ENCODE measurements around the gene ADNP.

Gene ADNP

DNA sequence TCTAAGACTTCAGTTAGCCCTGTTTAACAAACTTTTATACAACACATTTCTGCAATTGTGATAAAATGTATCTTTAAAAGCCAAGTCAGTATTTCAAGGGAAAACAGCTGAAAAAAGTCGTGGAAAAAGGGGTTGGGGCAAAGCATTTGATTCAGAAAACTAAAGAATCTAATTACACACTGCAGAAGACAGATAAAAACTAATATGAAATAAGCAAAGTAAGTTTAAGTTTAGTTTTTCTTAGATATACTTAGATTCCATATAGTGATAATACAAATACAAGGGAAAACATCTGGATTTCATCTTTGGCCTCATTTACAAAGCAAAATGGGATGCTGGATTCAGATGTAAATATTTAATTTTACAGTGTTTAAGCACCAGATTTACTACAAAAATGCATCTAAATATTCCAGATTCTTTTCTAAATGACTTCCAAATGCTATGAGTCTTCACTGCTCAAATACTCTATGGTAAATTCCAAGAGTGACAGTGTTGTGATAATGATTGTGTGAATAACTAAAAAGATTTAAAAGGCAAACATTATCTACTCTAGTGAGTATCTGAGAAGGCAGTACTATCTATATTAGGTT, 1.5 kb upstream of the ADNP start:
- H3K4me1 ChIP-seq (ENCODE audit: control insufficient read depth, insufficient read depth, low read length), result peaks cover 4% of the 10 kb centered on the region; the same call in 1 of the 2 replicates
- no peak for DNase-seq (ENCODE audit: low read depth, low spot score)
- H3K27me3 ChIP-seq (ENCODE audit: control insufficient read depth, insufficient read depth, low read length), result no peaks in the 10 kb centered on the region
- no CpG with 5 or more reads among the region's 1 CpG for WGBS (ENCODE audit: insufficient coverage, insufficient read length)
- no peaks in the 10 kb centered on the region for H3K9me3 ChIP-seq (ENCODE audit: control insufficient read depth, insufficient read depth, low read length)
- H3K36me3 ChIP-seq (ENCODE audit: control insufficient read depth, insufficient read depth, low read length), result peaks cover 6% of the 10 kb centered on the region; the same call in 1 of the 2 replicates
- H3K4me3 ChIP-seq (ENCODE audit: low read length), result no peak overlapping the region
- H3K27ac ChIP-seq (ENCODE audit: low read length), result no peak overlapping the region

DNA sequence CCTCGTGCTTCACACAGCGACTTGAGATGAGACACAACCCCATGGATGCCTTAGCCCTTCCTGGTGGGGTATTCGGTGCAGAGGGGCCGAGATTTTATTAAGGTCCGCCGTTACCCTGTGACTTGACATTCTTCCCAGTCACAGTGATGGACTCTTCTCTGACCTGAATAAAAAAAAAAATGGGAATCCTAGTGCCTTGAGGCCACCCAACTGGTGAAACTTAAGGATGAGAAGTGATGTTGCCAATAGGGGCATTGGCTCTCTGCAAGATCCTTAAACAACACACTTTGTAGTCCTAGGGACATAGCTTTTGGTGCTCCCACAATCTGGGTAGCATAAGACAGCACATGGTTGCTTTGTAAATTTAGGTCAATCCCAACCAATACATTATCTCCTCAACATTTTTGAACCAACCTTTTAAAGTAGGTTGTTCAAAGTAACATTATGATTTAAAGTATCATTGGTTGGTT, 814 bp upstream of the ADNP start:
- Histone ChIP-seq H3K4me3 (ENCODE audit: low read length) (peak overlapping the region; percentile 99; the same call in 1 of the 2 replicates), H3K4me1 (ENCODE audit: control insufficient read depth, insufficient read depth, low read length) (peaks cover 4% of the 10 kb centered on the region; the same call in 1 of the 2 replicates), H3K36me3 (ENCODE audit: control insufficient read depth, insufficient read depth, low read length) (peaks cover 6% of the 10 kb centered on the region; the same call in 1 of the 2 replicates), H3K9me3 (ENCODE audit: control insufficient read depth, insufficient read depth, low read length) (no peaks in the 10 kb centered on the region), H3K27me3 (ENCODE audit: control insufficient read depth, insufficient read depth, low read length) (no peaks in the 10 kb centered on the region), H3K27ac (ENCODE audit: low read length) (no peak overlapping the region)
- DNase-seq (ENCODE audit: low read depth, low spot score), result no peak
- no CpG with 5 or more reads among the region's 6 CpGs for WGBS (ENCODE audit: insufficient coverage, insufficient read length)

DNA sequence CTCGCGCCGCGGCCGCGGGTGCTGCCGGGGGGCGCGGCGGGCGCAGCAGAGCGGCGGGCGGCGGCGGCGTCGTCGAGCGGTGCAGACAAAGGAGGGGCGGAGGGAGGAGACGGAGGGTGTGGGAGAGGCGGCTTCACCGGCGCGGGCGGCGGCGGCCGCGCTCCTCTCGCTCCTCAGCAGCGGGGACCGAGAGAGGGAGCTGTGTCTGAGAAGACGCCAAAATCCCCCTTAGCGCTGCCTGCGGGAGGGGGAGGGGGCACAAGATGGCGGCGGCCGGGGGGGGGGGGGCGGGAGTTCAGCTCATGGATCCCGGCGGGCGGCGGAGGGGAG, 296 bp downstream of the ADNP start:
- H3K36me3 ChIP-seq (ENCODE audit: control insufficient read depth, insufficient read depth, low read length), result peaks cover 6% of the 10 kb centered on the region; the same call in 1 of the 2 replicates
- H3K27me3 ChIP-seq (ENCODE audit: control insufficient read depth, insufficient read depth, low read length), result no peaks in the 10 kb centered on the region
- peaks cover 4% of the 10 kb centered on the region; the same call in 1 of the 2 replicates for H3K4me1 ChIP-seq (ENCODE audit: control insufficient read depth, insufficient read depth, low read length)
- H3K9me3 ChIP-seq (ENCODE audit: control insufficient read depth, insufficient read depth, low read length), result no peaks in the 10 kb centered on the region
- no peak overlapping the region for H3K27ac ChIP-seq (ENCODE audit: low read length)
- WGBS (ENCODE audit: insufficient coverage, insufficient read length), result no CpG with 5 or more reads among the region's 45 CpGs
- peak overlapping the region; percentile 99 for H3K4me3 ChIP-seq (ENCODE audit: low read length)
- no peak for DNase-seq (ENCODE audit: low read depth, low spot score)

DNA sequence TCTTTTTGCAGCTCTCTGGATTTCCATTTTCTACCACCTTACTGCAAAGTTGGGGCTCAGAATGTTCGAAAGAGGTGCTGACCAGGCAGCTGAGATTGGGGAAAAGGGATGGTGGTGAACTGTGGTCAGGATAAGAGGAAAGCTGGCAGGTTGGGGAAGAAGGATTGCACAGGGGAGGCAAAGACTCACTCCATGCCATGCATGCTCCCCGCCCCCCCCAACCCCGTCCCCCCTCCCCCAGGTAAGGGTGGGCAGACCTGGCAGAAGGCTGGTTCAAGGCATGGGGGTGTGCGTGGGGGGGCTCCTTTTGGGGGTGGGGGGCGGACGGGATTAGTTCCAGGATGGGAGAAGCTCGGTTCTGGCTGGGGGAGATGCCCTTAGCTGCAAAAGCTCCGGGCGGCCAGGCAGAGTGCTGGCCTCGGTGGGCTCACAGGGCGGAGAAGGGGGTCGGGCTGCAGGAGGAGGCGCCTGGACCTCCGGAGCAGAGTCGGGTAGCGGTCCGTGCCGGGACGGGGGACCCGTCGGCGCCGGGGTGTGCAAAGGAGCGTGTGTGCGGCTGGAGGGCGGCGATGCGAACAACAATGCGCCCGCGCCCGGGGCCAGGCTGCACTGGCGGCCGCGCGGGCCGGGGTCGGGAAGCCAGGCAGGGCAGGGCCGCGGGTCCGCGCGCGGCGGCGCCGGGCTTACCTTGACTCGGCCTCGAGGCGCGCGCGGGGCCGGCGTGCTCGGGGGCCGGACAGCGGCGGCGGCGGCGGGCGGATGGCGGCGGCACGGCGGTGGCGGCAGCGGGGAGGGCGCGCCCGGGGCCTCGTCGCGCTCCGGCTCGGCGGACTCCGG, 880 bp downstream of the ADNP start:
- DNase-seq (ENCODE audit: low read depth, low spot score), result no peak
- peaks cover 6% of the 10 kb centered on the region; the same call in 1 of the 2 replicates for H3K36me3 ChIP-seq (ENCODE audit: control insufficient read depth, insufficient read depth, low read length)
- no peaks in the 10 kb centered on the region for H3K27me3 ChIP-seq (ENCODE audit: control insufficient read depth, insufficient read depth, low read length)

DNA sequence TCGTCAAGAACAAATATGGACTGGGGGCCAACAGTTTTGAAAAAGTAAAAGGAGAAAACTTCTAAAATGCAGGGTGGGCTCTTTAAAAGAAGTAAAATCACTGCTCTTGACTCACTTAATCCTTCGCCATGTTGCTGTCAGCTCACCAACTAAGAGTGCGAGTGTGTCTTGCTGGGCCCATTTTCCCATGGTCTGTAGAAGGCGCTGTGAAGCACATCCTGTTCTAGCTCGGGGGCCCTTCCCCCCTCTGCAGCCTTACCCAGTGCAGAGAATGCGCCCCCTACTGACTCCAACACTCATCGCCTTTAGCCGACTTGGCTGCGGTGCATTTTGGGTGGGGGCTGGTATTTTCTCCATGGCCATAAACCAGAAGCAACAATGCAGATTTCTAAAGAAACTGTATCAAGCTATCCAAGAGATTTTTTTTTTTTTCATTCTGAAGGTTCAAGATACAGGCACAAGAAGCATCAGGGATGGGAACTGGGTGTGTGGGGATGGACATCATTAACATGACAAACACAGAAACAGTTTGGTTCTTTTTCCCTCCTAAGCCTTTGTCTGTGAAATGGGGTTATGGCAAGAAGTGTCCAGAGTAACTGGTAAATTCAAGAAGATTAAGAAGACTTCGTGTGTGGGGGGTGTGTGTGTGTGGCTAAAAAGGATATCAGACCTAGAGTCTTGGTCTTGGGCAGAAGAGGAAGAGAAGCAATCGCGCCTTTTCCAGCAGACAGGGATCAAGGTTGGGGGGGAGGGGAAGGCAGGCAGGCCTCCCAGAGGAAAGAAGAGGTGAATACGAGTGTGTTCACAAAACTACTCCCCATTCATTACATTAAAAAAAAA, 1.7 kb downstream of the ADNP start:
- no peaks in the 10 kb centered on the region for H3K9me3 ChIP-seq (ENCODE audit: control insufficient read depth, insufficient read depth, low read length)
- DNase-seq (ENCODE audit: low read depth, low spot score), result peak; percentile 95
- no peaks in the 10 kb centered on the region for H3K27me3 ChIP-seq (ENCODE audit: control insufficient read depth, insufficient read depth, low read length)
- H3K27ac ChIP-seq (ENCODE audit: low read length), result no peak overlapping the region
- H3K4me1 ChIP-seq (ENCODE audit: control insufficient read depth, insufficient read depth, low read length), result peaks cover 4% of the 10 kb centered on the region; the same call in 1 of the 2 replicates
- no CpG with 5 or more reads among the region's 13 CpGs for WGBS (ENCODE audit: insufficient coverage, insufficient read length)
- peaks cover 6% of the 10 kb centered on the region; the same call in 1 of the 2 replicates for H3K36me3 ChIP-seq (ENCODE audit: control insufficient read depth, insufficient read depth, low read length)
- H3K4me3 ChIP-seq (ENCODE audit: low read length), result peak overlapping the region; percentile 99; the same call in 1 of the 2 replicates

More for the DNA sequence above, 880 bp downstream of the ADNP start:
- Histone ChIP-seq H3K27ac (ENCODE audit: low read length) (no peak overlapping the region), H3K4me3 (ENCODE audit: low read length) (peak overlapping the region; percentile 99), H3K4me1 (ENCODE audit: control insufficient read depth, insufficient read depth, low read length) (peaks cover 4% of the 10 kb centered on the region; the same call in 1 of the 2 replicates), H3K9me3 (ENCODE audit: control insufficient read depth, insufficient read depth, low read length) (no peaks in the 10 kb centered on the region)
- WGBS (ENCODE audit: insufficient coverage, insufficient read length), result no CpG with 5 or more reads among the region's 79 CpGs

DNA sequence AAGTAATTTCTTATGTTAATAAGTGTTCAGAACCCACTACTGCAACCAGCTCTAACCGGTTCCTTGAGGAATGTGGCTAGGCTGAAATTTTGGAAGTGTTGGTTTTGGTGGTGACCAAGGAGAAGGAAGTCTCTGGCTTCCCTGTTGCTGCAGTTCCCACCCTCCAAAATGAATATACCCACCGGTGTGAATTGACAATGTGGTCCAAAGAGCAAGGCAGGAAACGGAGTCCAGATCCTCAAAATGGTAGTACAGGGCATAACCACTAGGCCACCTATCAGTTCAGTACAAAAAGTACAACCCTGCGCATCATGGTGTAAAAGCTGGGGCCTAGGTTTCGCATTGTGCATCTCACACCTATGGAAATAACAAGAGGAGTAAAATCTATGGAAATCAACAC, 2.8 kb downstream of the ADNP start:
- H3K4me1 ChIP-seq (ENCODE audit: control insufficient read depth, insufficient read depth, low read length), result peaks cover 4% of the 10 kb centered on the region; the same call in 1 of the 2 replicates
- no peak for DNase-seq (ENCODE audit: low read depth, low spot score)
- no peaks in the 10 kb centered on the region for H3K9me3 ChIP-seq (ENCODE audit: control insufficient read depth, insufficient read depth, low read length)
- H3K27me3 ChIP-seq (ENCODE audit: control insufficient read depth, insufficient read depth, low read length), result no peaks in the 10 kb centered on the region
- no CpG with 5 or more reads among the region's 5 CpGs for WGBS (ENCODE audit: insufficient coverage, insufficient read length)
- H3K27ac ChIP-seq (ENCODE audit: low read length), result no peak overlapping the region
- peaks cover 6% of the 10 kb centered on the region; the same call in 1 of the 2 replicates for H3K36me3 ChIP-seq (ENCODE audit: control insufficient read depth, insufficient read depth, low read length)
- no peak overlapping the region; the same call in 1 of the 2 replicates for H3K4me3 ChIP-seq (ENCODE audit: low read length)

DNA sequence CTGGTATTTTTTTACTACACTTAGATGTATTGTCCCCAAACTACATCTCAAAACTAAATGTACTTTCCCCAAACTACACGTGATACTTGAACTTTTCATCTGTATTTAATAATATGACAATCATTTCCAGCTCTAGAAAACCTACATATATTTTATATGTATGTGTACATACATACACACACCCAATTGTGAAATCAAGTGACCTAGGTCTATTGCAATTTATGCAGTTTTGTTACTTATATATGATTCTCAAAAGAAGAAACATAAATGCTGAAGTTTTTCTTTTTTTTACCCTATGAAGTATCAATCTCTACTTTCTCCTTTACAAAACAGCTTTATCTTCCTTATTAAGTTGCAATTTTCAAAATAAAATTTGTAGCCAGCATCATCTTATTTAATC, 4.7 kb downstream of the ADNP start:
- WGBS (ENCODE audit: insufficient coverage, insufficient read length), result no CpG with 5 or more reads among the region's 1 CpG
- H3K27ac ChIP-seq (ENCODE audit: low read length), result no peak overlapping the region
- no peak overlapping the region for H3K4me3 ChIP-seq (ENCODE audit: low read length)
- H3K9me3 ChIP-seq (ENCODE audit: control insufficient read depth, insufficient read depth, low read length), result no peaks in the 10 kb centered on the region
- H3K4me1 ChIP-seq (ENCODE audit: control insufficient read depth, insufficient read depth, low read length), result peaks cover 4% of the 10 kb centered on the region; the same call in 1 of the 2 replicates
- peaks cover 6% of the 10 kb centered on the region; the same call in 1 of the 2 replicates for H3K36me3 ChIP-seq (ENCODE audit: control insufficient read depth, insufficient read depth, low read length)
- no peak for DNase-seq (ENCODE audit: low read depth, low spot score)
- 0 out of 2 replicates have a peak, but pooled peaks cover 2% of the 10 kb centered on the region for H3K27me3 ChIP-seq (ENCODE audit: control insufficient read depth, insufficient read depth, low read length)

DNA sequence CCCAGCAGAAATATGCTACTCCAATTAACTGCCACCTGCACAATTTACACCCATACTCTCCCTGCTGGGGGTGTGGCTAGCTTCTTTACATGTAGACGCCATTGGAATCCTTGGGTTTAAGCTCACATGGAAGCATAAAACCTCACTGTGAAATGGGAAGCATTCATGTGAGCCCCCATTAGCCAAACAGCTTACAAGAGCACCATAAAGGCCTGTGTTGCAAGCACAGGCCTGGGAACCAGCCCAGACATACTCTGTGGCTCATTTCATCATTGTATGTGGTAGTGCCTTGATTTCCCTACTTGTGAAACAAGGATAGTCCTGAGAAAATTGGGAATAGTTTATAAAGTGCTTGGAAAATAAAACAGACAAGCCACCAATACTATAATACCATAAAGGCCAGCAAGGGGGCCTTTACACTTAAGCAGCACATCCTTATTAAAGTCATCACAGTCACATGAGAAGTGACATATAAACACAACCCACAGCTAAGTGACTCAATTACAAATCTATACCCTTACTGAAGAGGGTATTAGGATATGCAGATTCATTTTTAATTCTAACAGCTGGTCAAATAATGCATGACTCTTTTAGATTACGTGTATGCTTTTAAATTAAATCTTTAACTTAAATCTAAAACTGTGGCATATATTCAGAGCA, 6.8 kb downstream of the ADNP start:
- Histone ChIP-seq H3K27me3 (ENCODE audit: control insufficient read depth, insufficient read depth, low read length) (0 out of 2 replicates have a peak, but pooled peaks cover 2% of the 10 kb centered on the region), H3K4me1 (ENCODE audit: control insufficient read depth, insufficient read depth, low read length) (peaks cover 5% of the 10 kb centered on the region; the same call in 1 of the 2 replicates), H3K36me3 (ENCODE audit: control insufficient read depth, insufficient read depth, low read length) (peaks cover 6% of the 10 kb centered on the region; the same call in 1 of the 2 replicates), H3K27ac (ENCODE audit: low read length) (no peak overlapping the region), H3K9me3 (ENCODE audit: control insufficient read depth, insufficient read depth, low read length) (no peaks in the 10 kb centered on the region), H3K4me3 (ENCODE audit: low read length) (no peak overlapping the region)
- WGBS (ENCODE audit: insufficient coverage, insufficient read length), result no CpG with 5 or more reads among the region's 2 CpGs
- DNase-seq (ENCODE audit: low read depth, low spot score), result no peak

DNA sequence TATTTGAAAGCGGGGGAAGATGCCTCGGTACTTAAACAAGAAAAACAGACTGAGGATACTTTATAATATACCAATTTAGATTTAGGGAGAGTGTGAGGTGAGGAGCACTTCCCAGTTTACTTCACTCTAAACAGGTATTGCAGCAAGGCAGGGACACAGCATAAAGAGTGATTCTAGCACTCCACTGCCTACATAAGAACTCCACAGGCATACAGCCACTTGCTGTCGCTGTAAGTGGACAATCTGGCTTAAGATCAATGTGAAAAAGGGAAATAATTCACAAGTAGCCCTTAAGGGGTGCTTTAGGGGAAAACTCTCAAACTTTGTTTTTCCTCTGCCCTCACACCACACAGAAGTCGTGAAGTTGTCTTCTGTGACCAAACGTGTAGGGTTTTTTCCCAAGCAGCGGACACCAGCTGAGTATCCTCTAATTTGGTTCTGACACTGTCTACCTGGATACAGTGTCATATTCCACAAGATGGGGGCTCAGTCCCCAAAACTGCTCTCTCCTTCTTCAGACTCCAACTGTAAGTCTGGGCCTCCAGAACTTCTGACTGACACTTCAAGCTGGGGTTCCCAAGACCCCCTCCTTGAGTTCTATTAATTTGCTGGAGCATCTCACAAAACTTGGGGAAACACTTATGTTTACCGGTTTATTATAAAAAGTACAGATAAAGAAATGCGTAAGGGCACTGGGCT, 9.3 kb downstream of the ADNP start:
- WGBS (ENCODE audit: insufficient coverage, insufficient read length), result no CpG with 5 or more reads among the region's 8 CpGs
- H3K36me3 ChIP-seq (ENCODE audit: control insufficient read depth, insufficient read depth, low read length), result no peaks in the 10 kb centered on the region
- H3K4me1 ChIP-seq (ENCODE audit: control insufficient read depth, insufficient read depth, low read length), result peaks cover 2% of the 10 kb centered on the region; the same call in 1 of the 2 replicates
- H3K27ac ChIP-seq (ENCODE audit: low read length), result no peak overlapping the region
- H3K9me3 ChIP-seq (ENCODE audit: control insufficient read depth, insufficient read depth, low read length), result no peaks in the 10 kb centered on the region
- 0 out of 2 replicates have a peak, but pooled peaks cover 2% of the 10 kb centered on the region for H3K27me3 ChIP-seq (ENCODE audit: control insufficient read depth, insufficient read depth, low read length)
- no peak overlapping the region for H3K4me3 ChIP-seq (ENCODE audit: low read length)
- no peak for DNase-seq (ENCODE audit: low read depth, low spot score)

Measured in iPS DF 6.9 (cell line).